ENCODE measurements around the gene FAM193A.
"Not testable (repeated sequence)": the region's sequence is repeated elsewhere in the genome, so short reads cannot be mapped to it uniquely, and the experiment has no call there.

DNA sequence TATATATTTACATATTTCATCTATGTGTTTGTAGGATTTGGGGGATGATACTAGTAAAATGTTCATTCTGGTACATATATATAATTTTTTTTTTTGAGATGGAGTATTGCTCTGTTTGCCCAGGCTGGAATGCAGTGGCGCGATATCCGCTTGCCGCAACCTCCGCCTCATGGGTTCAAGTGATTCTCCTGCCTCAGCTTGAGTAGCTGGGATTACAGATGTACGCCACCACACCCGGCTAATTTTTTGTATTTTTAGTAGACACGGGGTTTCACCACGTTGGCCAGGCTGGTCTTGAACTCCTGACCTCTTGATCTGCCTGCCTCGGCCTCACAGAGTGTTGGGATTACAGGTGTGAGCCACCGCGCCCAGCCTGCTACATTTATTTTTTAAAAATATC lies 55.6 kb downstream of the FAM193A start:
- TF ChIP-seq, protein P1, sequence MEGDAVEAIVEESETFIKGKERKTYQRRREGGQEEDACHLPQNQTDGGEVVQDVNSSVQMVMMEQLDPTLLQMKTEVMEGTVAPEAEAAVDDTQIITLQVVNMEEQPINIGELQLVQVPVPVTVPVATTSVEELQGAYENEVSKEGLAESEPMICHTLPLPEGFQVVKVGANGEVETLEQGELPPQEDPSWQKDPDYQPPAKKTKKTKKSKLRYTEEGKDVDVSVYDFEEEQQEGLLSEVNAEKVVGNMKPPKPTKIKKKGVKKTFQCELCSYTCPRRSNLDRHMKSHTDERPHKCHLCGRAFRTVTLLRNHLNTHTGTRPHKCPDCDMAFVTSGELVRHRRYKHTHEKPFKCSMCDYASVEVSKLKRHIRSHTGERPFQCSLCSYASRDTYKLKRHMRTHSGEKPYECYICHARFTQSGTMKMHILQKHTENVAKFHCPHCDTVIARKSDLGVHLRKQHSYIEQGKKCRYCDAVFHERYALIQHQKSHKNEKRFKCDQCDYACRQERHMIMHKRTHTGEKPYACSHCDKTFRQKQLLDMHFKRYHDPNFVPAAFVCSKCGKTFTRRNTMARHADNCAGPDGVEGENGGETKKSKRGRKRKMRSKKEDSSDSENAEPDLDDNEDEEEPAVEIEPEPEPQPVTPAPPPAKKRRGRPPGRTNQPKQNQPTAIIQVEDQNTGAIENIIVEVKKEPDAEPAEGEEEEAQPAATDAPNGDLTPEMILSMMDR (conservative IDR thresholded peaks at IDR 0.05; ENCODE audit: low read depth, low read length), result not testable (repeated sequence)
- TF ChIP-seq EZH2 (IDR thresholded peaks at IDR 0.05; ENCODE audit: borderline replicate concordance, low read depth, low read length, poor library complexity, severe bottlenecking), result not testable (repeated sequence)
